ENCODE data around the gene LRRTM1. TPM values are rescaled to one million over a fixed set of nuclear protein-coding genes. Genes with fewer than 3 reads are reported as not detected.
A peak's percentile ranks its signal among the peaks of the same experiment; 100 is the strongest.

LRRTM1 gene
- total and polyA plus RNA-seq, 4 donors, result 0.09 TPM; not detected in 3

DNA sequence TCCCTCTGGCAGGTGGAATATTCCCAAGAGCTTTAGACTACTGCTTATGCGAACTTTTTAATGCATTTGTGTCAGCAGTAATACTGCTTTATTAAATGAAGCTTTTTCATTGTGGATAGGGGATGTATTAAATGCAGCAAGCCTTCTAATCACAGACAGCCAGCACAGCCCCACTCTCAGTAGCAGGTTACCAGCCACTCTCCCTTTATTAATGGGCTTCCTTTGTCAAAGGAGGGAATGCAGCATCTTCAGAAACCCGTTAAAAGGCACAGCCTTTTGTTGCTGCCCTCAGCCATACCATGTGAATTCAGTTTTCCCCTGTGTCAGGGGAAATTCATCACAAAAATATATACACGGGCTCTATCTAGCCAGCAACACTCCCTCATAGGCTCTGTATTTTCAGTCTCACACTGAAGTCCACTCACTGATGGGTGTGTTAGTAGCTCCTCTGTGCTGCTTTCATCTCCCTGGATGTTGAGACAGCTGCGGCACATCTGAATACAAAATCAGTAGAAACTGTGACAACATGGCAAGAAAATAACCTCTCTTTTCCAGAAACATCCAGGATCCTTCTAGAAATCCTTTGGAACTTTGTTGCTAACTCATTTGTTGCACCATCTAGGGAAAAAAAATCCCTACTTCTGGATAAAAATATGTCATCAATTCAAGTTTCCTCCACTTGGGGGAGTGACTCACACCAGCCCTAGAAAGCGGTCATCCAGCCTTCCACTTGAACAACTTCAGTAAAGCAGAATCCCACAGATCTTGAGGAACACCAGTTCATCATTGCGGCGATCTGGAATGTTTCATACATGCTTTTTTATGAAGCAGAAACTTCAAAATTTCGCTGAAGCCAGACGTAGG lies 48.4 kb downstream of the LRRTM1 start:
- 58% methylated on average over 9 of the region's 9 CpGs for WGBS
- no peak overlapping the region for H3K4me3 ChIP-seq (ENCODE audit: low read depth in 1 of 3, low read length in 3 of 3)
- TF ChIP-seq GABPA (IDR thresholded peaks at IDR 0.05 in 1 of 2, conservative IDR thresholded peaks at IDR 0.05 in 1 of 2) (no peak), RXRA (IDR thresholded peaks at IDR 0.05) (no peak), NR2F2 (IDR thresholded peaks at IDR 0.05) (no peak), YY1 (IDR thresholded peaks at IDR 0.05) (no peak), HNF4A (conservative IDR thresholded peaks at IDR 0.05) (no peak), RAD21 (IDR thresholded peaks at IDR 0.05) (peak; percentile 11 to 35), HNF4G (IDR thresholded peaks at IDR 0.05) (no peak), ATF3 (IDR thresholded peaks at IDR 0.05) (no peak), FOXA1 (IDR thresholded peaks at IDR 0.05) (no peak), JUND (IDR thresholded peaks at IDR 0.05) (no peak), TAF1 (conservative IDR thresholded peaks at IDR 0.05) (no peak)
- TF ChIP-seq, protein P1, sequence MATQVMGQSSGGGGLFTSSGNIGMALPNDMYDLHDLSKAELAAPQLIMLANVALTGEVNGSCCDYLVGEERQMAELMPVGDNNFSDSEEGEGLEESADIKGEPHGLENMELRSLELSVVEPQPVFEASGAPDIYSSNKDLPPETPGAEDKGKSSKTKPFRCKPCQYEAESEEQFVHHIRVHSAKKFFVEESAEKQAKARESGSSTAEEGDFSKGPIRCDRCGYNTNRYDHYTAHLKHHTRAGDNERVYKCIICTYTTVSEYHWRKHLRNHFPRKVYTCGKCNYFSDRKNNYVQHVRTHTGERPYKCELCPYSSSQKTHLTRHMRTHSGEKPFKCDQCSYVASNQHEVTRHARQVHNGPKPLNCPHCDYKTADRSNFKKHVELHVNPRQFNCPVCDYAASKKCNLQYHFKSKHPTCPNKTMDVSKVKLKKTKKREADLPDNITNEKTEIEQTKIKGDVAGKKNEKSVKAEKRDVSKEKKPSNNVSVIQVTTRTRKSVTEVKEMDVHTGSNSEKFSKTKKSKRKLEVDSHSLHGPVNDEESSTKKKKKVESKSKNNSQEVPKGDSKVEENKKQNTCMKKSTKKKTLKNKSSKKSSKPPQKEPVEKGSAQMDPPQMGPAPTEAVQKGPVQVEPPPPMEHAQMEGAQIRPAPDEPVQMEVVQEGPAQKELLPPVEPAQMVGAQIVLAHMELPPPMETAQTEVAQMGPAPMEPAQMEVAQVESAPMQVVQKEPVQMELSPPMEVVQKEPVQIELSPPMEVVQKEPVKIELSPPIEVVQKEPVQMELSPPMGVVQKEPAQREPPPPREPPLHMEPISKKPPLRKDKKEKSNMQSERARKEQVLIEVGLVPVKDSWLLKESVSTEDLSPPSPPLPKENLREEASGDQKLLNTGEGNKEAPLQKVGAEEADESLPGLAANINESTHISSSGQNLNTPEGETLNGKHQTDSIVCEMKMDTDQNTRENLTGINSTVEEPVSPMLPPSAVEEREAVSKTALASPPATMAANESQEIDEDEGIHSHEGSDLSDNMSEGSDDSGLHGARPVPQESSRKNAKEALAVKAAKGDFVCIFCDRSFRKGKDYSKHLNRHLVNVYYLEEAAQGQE (IDR thresholded peaks at IDR 0.05), result no peak
- TF ChIP-seq, protein P2, sequence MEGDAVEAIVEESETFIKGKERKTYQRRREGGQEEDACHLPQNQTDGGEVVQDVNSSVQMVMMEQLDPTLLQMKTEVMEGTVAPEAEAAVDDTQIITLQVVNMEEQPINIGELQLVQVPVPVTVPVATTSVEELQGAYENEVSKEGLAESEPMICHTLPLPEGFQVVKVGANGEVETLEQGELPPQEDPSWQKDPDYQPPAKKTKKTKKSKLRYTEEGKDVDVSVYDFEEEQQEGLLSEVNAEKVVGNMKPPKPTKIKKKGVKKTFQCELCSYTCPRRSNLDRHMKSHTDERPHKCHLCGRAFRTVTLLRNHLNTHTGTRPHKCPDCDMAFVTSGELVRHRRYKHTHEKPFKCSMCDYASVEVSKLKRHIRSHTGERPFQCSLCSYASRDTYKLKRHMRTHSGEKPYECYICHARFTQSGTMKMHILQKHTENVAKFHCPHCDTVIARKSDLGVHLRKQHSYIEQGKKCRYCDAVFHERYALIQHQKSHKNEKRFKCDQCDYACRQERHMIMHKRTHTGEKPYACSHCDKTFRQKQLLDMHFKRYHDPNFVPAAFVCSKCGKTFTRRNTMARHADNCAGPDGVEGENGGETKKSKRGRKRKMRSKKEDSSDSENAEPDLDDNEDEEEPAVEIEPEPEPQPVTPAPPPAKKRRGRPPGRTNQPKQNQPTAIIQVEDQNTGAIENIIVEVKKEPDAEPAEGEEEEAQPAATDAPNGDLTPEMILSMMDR (IDR thresholded peaks at IDR 0.05; ENCODE audit: low read depth, low read length, missing input control), result peak; percentile 10
- no peak for DNase-seq (ENCODE audit: low spot score)
- no peaks in the 10 kb centered on the region for H3K9me3 ChIP-seq (ENCODE audit: control insufficient read depth in 4 of 4, low read length in 3 of 4)
- no peak overlapping the region for H3K27ac ChIP-seq (ENCODE audit: low read depth in 1 of 2, low read length in 2 of 2)
- peaks cover 0 to 6% (median 0%) of the 10 kb centered on the region in 4 donors for H3K27me3 ChIP-seq (ENCODE audit: control insufficient read depth in 4 of 4, insufficient read depth in 4 of 4, low read length in 3 of 4)
- H3K9ac ChIP-seq (ENCODE audit: low read depth in 1 of 2, low read length in 2 of 2), result no peak overlapping the region
- no peaks in the 10 kb centered on the region for H3K36me3 ChIP-seq (ENCODE audit: control insufficient read depth in 4 of 4, insufficient read depth in 3 of 4, low read depth in 1 of 4, low read length in 3 of 4)
- H3K4me1 ChIP-seq (ENCODE audit: control insufficient read depth in 4 of 4, insufficient read depth in 4 of 4, low read length in 3 of 4), result no peaks in the 10 kb centered on the region

DNA sequence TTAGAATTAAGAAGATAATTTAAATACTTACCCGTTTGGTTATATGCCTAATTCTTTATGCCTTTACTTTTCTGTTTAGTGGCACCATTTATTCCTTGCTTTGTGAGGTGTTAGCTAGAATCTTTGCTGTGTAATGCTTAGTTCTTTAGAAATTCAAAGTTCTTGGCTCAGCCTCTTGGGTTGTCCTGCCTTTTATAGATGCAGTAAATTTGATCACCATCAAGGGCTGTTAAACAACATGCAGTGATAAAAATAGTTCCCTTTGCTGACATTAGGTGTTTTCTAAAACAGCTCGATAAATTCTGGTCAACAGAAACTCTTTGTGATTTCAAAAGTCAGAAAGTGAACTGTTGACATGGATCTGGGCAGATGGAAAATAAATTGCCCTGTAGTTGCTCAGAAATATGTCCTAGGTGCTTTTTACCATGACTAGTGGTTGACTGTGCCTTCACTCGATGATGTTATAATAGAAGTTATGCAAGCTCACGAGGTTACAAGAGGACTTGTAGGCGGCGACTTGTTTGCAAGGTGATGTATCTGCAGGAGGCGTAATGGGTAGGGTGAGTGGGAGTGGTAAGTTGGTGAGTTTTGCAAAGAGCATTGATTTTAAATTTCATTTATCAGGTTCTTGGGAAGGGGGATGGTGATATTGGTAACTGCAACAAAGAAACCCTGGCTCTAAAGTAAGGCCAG lies 52.1 kb downstream of the LRRTM1 start:
- no peak for DNase-seq (ENCODE audit: low spot score)
- Histone ChIP-seq H3K27ac (ENCODE audit: low read depth in 1 of 2, low read length in 2 of 2) (no peak overlapping the region), H3K27me3 (ENCODE audit: control insufficient read depth in 4 of 4, insufficient read depth in 4 of 4, low read length in 3 of 4) (peaks cover 0 to 2% (median 0%) of the 10 kb centered on the region in 4 donors), H3K36me3 (ENCODE audit: control insufficient read depth in 4 of 4, insufficient read depth in 3 of 4, low read depth in 1 of 4, low read length in 3 of 4) (no peaks in the 10 kb centered on the region), H3K9ac (ENCODE audit: low read depth in 1 of 2, low read length in 2 of 2) (no peak overlapping the region), H3K4me1 (ENCODE audit: control insufficient read depth in 4 of 4, insufficient read depth in 4 of 4, low read length in 3 of 4) (no peaks in the 10 kb centered on the region), H3K9me3 (ENCODE audit: control insufficient read depth in 4 of 4, low read length in 3 of 4) (no peaks in the 10 kb centered on the region), H3K4me3 (ENCODE audit: low read depth in 1 of 3, low read length in 3 of 3) (no peak overlapping the region)
- WGBS, result 73% methylated on average over 7 of the region's 7 CpGs
- TF ChIP-seq ATF3 (IDR thresholded peaks at IDR 0.05), result no peak
- TF ChIP-seq, protein P3, sequence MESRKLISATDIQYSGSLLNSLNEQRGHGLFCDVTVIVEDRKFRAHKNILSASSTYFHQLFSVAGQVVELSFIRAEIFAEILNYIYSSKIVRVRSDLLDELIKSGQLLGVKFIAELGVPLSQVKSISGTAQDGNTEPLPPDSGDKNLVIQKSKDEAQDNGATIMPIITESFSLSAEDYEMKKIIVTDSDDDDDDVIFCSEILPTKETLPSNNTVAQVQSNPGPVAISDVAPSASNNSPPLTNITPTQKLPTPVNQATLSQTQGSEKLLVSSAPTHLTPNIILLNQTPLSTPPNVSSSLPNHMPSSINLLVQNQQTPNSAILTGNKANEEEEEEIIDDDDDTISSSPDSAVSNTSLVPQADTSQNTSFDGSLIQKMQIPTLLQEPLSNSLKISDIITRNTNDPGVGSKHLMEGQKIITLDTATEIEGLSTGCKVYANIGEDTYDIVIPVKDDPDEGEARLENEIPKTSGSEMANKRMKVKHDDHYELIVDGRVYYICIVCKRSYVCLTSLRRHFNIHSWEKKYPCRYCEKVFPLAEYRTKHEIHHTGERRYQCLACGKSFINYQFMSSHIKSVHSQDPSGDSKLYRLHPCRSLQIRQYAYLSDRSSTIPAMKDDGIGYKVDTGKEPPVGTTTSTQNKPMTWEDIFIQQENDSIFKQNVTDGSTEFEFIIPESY (IDR thresholded peaks at IDR 0.05), result no peak
- no peak for TF ChIP-seq FOXA2 (IDR thresholded peaks at IDR 0.05)
- TF ChIP-seq RAD21 (IDR thresholded peaks at IDR 0.05), result no peak
- no peak for TF ChIP-seq HNF4A (conservative IDR thresholded peaks at IDR 0.05)
- no peak for TF ChIP-seq TAF1 (conservative IDR thresholded peaks at IDR 0.05)
- TF ChIP-seq, protein P2 (IDR thresholded peaks at IDR 0.05; ENCODE audit: low read depth, low read length, missing input control), result no peak
- no peak for TF ChIP-seq YY1 (IDR thresholded peaks at IDR 0.05)
- no peak for TF ChIP-seq MAX (IDR thresholded peaks at IDR 0.05)
- TF ChIP-seq HNF4G (IDR thresholded peaks at IDR 0.05), result no peak
